ENCODE data around the gene PRPF40A. TPM values are rescaled to one million over a fixed set of nuclear protein-coding genes. Genes with fewer than 3 reads are reported as not detected.
"Not testable (repeated sequence)": the region's sequence is repeated elsewhere in the genome, so short reads cannot be mapped to it uniquely, and the experiment has no call there.

Gene PRPF40A
- total RNA-seq, 1 donor from 2014 or later = 129 TPM

- POLR2A ChIA-PET = no interaction called here
- Mint-ChIP-seq H3K4me3 (no peak overlapping the region), H3K27ac (no peak overlapping the region), H3K27me3 (no peaks in the 10 kb centered on the region), H3K36me3 (ENCODE audit: low read depth) (peaks cover 44% of the 10 kb centered on the region), H3K4me1 (peaks cover 2% of the 10 kb centered on the region), H3K9me3 (peaks cover 4% of the 10 kb centered on the region)
- no peak for DNase-seq
- peak; percentile 79 for ATAC-seq (ENCODE audit: low read depth)
- TF ChIP-seq CTCF (IDR thresholded peaks at IDR 0.05) = peak; percentile 54
- intact Hi-C loops (cut with micrococcal nuclease) = loop anchor here (1.0 to 2.0 kb wide), 4 partner anchors 22 to 778 kb away; partner anchors contain the start of genes RPRM and STAM2
- CTCF ChIA-PET = interaction anchor here (0.6 kb wide), 1 partner anchor 779 kb away, joined by 5 read pairs; no protein-coding TSS in a partner anchor
Measured at GRCh38 chr2:152740743-152741328, 23.6 kb upstream of the PRPF40A start.

DNA sequence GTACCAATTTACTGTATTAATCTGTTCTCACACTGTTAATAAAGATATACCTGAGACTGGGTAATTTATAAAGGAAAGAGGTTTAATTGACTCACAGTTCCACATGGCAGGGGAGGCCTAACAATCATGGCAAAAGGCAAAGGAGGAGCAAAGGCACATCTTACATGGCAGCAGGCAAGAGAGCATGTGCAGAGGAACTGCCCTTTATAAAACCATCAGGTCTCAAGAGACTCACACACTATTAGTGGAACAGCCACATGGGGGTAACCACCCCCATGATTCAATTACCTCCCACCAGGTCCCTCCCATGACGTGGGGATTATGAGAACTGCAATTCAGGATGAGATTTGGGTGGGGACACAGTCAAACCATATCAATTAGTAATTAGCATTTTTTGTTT is 22.4 kb upstream of the PRPF40A start:
- H3K36me3 Mint-ChIP-seq (ENCODE audit: low read depth) = peaks cover 42% of the 10 kb centered on the region
- ATAC-seq (ENCODE audit: low read depth); DNase-seq; H3K27ac Mint-ChIP-seq; CTCF ChIA-PET; H3K4me1 Mint-ChIP-seq; H3K4me3 Mint-ChIP-seq; POLR2A ChIA-PET; H3K9me3 Mint-ChIP-seq; H3K27me3 Mint-ChIP-seq: not testable (repeated sequence)
- intact Hi-C loops (cut with micrococcal nuclease) = loop anchor here (1.0 to 2.0 kb wide), 4 partner anchors 20 to 780 kb away; partner anchors contain the start of genes RPRM and STAM2

GRCh38 chr2:152738438-152738837 is 21.2 kb upstream of the PRPF40A start:
- ATAC-seq (ENCODE audit: low read depth) = no peak
- Mint-ChIP-seq H3K9me3 (peaks cover 4% of the 10 kb centered on the region), H3K36me3 (ENCODE audit: low read depth) (peaks cover 42% of the 10 kb centered on the region), H3K27me3 (no peaks in the 10 kb centered on the region), H3K27ac (no peak overlapping the region), H3K4me1 (peaks cover 2% of the 10 kb centered on the region), H3K4me3 (no peak overlapping the region)
- no peak for DNase-seq
- TF ChIP-seq CTCF (IDR thresholded peaks at IDR 0.05) = no peak
- POLR2A ChIA-PET = no interaction called here
- CTCF ChIA-PET = no interaction called here
- intact Hi-C loops (cut with micrococcal nuclease) = no loop called here

DNA sequence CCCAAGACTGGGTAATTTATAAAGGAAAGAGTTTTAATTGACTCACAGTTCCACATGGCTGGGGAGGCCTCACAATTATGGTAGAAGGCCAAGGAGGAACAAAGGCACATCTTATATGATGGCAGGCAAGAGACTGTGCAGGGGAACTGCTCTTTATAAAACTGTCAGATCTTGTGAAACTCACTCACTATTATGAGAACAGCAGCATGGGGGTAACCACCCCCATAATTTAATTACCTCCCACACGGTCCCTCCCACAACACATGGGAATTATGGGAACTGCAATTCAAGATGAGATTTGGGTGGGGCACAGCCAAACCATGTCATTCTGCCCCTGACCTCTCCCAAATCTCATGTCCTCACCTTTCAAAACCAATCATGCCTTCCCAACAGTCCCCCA is 20.2 kb upstream of the PRPF40A start:
- not testable (repeated sequence) for H3K4me1 Mint-ChIP-seq

GRCh38 chr2:152730591-152731333 is 13.5 kb upstream of the PRPF40A start:
- intact Hi-C loops (cut with micrococcal nuclease) = no loop called here
- peaks cover 5% of the 10 kb centered on the region for H3K36me3 Mint-ChIP-seq (ENCODE audit: low read depth)
- DNase-seq (no peak), ATAC-seq (ENCODE audit: low read depth) (no peak)
- no peak for TF ChIP-seq CTCF (IDR thresholded peaks at IDR 0.05)
- no peaks in the 10 kb centered on the region for H3K9me3 Mint-ChIP-seq
- no peak overlapping the region for H3K4me3 Mint-ChIP-seq
- no peak overlapping the region for H3K27ac Mint-ChIP-seq
- ChIA-PET CTCF (no interaction called here), POLR2A (interaction anchor here (1.0 kb wide), 1 partner anchor 12 kb away, joined by 5 read pairs; the partner anchor contains the start of gene ARL6IP6)
- peaks cover 21% of the 10 kb centered on the region for H3K4me1 Mint-ChIP-seq
- H3K27me3 Mint-ChIP-seq = no peaks in the 10 kb centered on the region

More for the DNA sequence above, 20.2 kb upstream of the PRPF40A start:
- peaks cover 38% of the 10 kb centered on the region for H3K36me3 Mint-ChIP-seq (ENCODE audit: low read depth)
- H3K27me3 Mint-ChIP-seq; H3K27ac Mint-ChIP-seq; CTCF ChIA-PET; H3K9me3 Mint-ChIP-seq; H3K4me3 Mint-ChIP-seq; POLR2A ChIA-PET; intact Hi-C loops (cut with micrococcal nuclease); ATAC-seq (ENCODE audit: low read depth); DNase-seq: not testable (repeated sequence)

DNA sequence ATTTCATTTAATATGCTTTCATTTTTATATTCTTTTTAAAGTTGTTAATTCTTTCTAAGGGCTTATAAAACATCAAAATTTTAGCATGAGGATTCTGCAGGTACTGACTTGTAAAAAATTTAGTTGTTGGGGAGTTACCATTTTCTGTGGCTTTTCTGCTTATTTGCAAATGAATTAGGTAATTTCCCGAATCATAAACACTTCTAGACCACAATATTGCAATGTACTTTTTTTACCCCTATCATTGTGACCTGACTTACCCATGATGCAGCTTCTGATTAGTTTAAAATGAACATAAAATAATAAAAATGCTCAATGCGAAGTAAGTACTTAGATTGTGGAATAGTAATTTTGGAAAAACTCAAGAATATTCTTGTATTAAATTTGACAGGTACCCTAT is 12.6 kb upstream of the PRPF40A start:
- no peaks in the 10 kb centered on the region for H3K27me3 Mint-ChIP-seq
- H3K36me3 Mint-ChIP-seq (ENCODE audit: low read depth) = peaks cover 6% of the 10 kb centered on the region
- H3K4me3 Mint-ChIP-seq = no peak overlapping the region
- POLR2A ChIA-PET = interaction anchor here (1.0 kb wide), 1 partner anchor 11 kb away, joined by 5 read pairs; the partner anchor contains the start of gene ARL6IP6
- intact Hi-C loops (cut with micrococcal nuclease) = no loop called here
- ATAC-seq (ENCODE audit: low read depth) = no peak
- peaks cover 21% of the 10 kb centered on the region for H3K4me1 Mint-ChIP-seq
- no peak overlapping the region for H3K27ac Mint-ChIP-seq
- CTCF ChIA-PET = interaction anchor here (1.2 kb wide), 1 partner anchor 13 kb away, joined by 5 read pairs; no protein-coding TSS in a partner anchor
- H3K9me3 Mint-ChIP-seq = no peaks in the 10 kb centered on the region
- no peak for TF ChIP-seq CTCF (IDR thresholded peaks at IDR 0.05)
- no peak for DNase-seq
